Measurements from ENCODE around the gene PCNX3. TPM values are rescaled to one million over a fixed set of nuclear protein-coding genes. Genes with fewer than 3 reads are reported as not detected.

PCNX3 gene
- total RNA-seq (10 to 100 TPM; 13.4 to 17.2 (median 14.8) TPM), polyA plus RNA-seq (10.2 TPM)
- long read RNA-seq, donor 1, partial matches to known transcripts: 17 of 22 reads
- long read RNA-seq, donor 1, other reads (novel, unspliced or antisense): 5 of 22 reads
- long read RNA-seq, donor 2, partial matches to known transcripts: 7 of 9 reads
- long read RNA-seq, donor 2, other reads (novel, unspliced or antisense): 2 of 9 reads
- long read RNA-seq, donor 3, partial matches to known transcripts: 23 of 26 reads
- long read RNA-seq, donor 3, other reads (novel, unspliced or antisense): 2 of 26 reads
- long read RNA-seq, donor 4, partial matches to known transcripts: 4 of 7 reads
- long read RNA-seq, donor 4, other reads (novel, unspliced or antisense): 3 of 7 reads

DNA sequence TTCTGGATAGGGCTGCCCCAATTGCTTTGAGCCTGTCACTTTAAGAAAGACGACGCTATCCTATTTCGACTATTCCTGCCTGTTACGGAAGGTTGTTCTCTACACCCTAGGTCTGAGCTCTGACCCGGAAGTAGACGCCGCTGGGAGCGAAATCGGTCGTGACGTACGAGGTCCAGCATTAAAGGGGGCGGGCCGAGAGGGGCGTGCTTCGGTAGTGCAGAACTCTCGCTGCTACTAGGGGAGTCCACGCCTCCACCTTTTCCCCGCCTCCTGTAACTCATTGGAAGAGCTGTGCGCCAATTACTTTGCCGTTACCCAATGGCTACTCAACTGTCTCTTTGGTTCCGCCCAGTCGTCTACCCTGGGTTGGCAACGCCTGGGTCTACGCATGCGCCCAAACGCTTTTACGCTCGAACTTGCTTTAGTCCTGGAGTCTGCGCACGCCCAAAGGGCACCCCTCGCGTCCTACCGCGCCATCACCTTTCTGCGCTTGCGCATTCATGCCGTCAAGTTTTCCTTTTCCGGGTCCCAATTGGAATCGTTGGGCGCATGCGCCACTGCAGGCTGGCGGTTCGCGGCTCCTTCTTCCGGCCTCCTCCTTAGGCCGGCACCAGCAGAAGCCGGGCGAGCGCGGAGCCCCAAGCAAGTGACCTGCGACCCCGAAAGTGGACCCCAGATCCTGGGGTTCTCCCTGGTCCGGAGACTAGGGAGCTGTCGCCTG is at the start of gene PCNX3:
PCNX3 (plus strand) TSS at position 548 of the 721 bp plus-strand sequence. CDS start 536 bp downstream, outside the sequence.
- Histone ChIP-seq H3K9me3 (ENCODE audit: control insufficient read depth, low read length) (no peaks in the 10 kb centered on the region), H3K27ac (ENCODE audit: low read length) (peak within 1 kb of the TSS; percentile 90), H3K4me1 (ENCODE audit: control insufficient read depth, insufficient read depth, low read length) (peaks cover 3% of the 10 kb centered on the region), H3K4me3 (ENCODE audit: low read length) (peak within 1 kb of the TSS; percentile 91), H3K27me3 (ENCODE audit: control insufficient read depth, insufficient read depth) (no peaks in the 10 kb centered on the region)
- WGBS: under 1% methylated on average over 55 of the region's 55 CpGs
- ATAC-seq: peak; percentile 85 to 90
- peak; percentile 100 for DNase-seq
- intact Hi-C loops (cut with DNase I): no loop called here

DNA sequence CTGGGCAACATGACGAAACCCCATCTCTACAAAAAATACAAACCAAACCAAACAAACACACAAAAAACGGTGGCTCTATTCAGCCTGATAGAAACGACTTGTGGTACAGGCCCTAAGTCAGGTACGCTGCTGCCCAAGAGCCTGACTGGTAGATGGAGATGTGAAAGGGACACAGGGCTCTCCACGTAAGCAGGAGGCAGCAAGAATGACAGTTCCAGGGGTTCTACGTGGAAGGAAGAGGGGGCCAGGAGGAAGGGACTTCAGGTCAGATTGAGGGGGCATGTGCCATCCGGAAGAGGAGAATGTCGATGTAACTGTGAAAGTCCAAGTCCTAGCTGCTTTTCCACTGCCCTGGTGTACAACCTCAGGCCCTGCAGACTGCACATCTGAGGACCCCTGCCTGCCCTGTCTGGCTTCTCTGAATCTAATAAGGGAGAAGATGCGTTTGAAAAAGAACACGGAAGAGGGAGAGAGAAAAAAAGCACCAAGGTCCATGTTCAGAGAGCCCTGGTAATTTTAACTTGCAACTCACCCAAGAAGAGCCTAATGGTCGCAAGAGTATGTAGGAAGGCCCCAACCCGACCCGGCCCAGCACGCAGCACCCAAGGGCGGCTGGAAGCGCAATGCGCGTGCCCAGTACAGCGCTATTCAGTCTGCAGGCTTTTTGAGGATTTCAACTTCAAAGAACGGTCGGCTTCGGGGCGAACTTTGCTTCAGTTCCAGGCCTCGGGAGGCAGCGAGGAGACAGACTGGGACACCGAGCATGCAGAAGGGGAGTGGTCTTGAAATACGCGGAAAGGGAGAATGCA is 46.2 kb upstream of the PCNX3 start:
- ATAC-seq (peak; percentile 4 to 6), DNase-seq (peak in 1 of 3 donors; percentile 11)
- 9% methylated on average over 28 of the region's 28 CpGs for WGBS
- intact Hi-C loops (cut with DNase I): no loop called here
- Histone ChIP-seq H3K4me3 (ENCODE audit: low read length) (peak overlapping the region; percentile 69), H3K27me3 (ENCODE audit: control insufficient read depth, insufficient read depth) (no peaks in the 10 kb centered on the region), H3K4me1 (ENCODE audit: control insufficient read depth, insufficient read depth, low read length) (peaks cover 12% of the 10 kb centered on the region), H3K9me3 (ENCODE audit: control insufficient read depth, low read length) (no peaks in the 10 kb centered on the region), H3K27ac (ENCODE audit: low read length) (peak overlapping the region; percentile 94)

- H3K27ac ChIP-seq (ENCODE audit: low read length): peak within 1 kb of the TSS; percentile 94
- WGBS: under 1% methylated on average over 89 of the region's 89 CpGs
- H3K4me3 ChIP-seq (ENCODE audit: low read length): peak within 1 kb of the TSS; percentile 69
- intact Hi-C loops (cut with DNase I): no loop called here
- no peaks in the 10 kb centered on the region for H3K9me3 ChIP-seq (ENCODE audit: control insufficient read depth, low read length)
- H3K4me1 ChIP-seq (ENCODE audit: control insufficient read depth, insufficient read depth, low read length): peaks cover 12% of the 10 kb centered on the region
- H3K27me3 ChIP-seq (ENCODE audit: control insufficient read depth, insufficient read depth): no peaks in the 10 kb centered on the region
- DNase-seq (peak; percentile 99), ATAC-seq (peak; percentile 89 to 90)
These were observed 45.3 kb upstream of the PCNX3 start, which contains the start of gene ZNRD2 for GRCh38 chr11:65569973-65570918. ZNRD2 (plus strand) TSS chr11:65570477; CDS start chr11:65570492, 15 bp downstream.

- peaks cover 12% of the 10 kb centered on the region for H3K4me1 ChIP-seq (ENCODE audit: control insufficient read depth, insufficient read depth, low read length)
- no peak overlapping the region for H3K4me3 ChIP-seq (ENCODE audit: low read length)
- intact Hi-C loops (cut with DNase I): no loop called here
- WGBS: 76% methylated on average over 9 of the region's 9 CpGs
- no peaks in the 10 kb centered on the region for H3K27me3 ChIP-seq (ENCODE audit: control insufficient read depth, insufficient read depth)
- DNase-seq (peak in 1 of 3 donors; percentile 51), ATAC-seq (no peak)
- no peak overlapping the region for H3K27ac ChIP-seq (ENCODE audit: low read length)
- no peaks in the 10 kb centered on the region for H3K9me3 ChIP-seq (ENCODE audit: control insufficient read depth, low read length)
These were observed 44.2 kb upstream of the PCNX3 start for GRCh38 chr11:65571420-65571819.

DNA sequence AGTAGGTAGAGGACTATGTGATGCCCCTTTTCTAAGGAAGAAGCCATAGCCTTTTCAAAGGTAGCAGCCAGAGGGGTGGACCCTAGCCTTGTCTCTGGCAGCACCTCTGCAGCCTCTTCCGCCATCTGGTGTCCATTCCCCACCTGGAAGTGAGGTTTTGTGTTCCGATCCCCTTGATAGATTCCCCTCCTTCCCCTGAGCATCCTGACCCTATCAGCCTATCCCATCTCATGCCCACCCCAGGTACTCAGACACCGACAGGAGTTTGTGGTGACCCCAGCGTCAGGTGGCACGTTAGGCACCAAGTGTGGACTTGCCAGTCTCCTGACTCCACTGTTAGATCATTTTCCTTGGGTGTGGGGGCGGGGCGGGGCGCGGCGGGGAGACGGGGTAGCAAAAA is 43.6 kb upstream of the PCNX3 start:
- H3K4me3 ChIP-seq (ENCODE audit: low read length): peak overlapping the region; percentile 84
- H3K27me3 ChIP-seq (ENCODE audit: control insufficient read depth, insufficient read depth): no peaks in the 10 kb centered on the region
- H3K27ac ChIP-seq (ENCODE audit: low read length): peak overlapping the region; percentile 52
- peaks cover 15% of the 10 kb centered on the region for H3K4me1 ChIP-seq (ENCODE audit: control insufficient read depth, insufficient read depth, low read length)
- no peak for DNase-seq
- H3K9me3 ChIP-seq (ENCODE audit: control insufficient read depth, low read length): no peaks in the 10 kb centered on the region
- intact Hi-C loops (cut with DNase I): no loop called here
- WGBS: 7% methylated on average over 11 of the region's 11 CpGs
- no peak for ATAC-seq

GRCh38 chr11:65572356-65573051 is 43.1 kb upstream of the PCNX3 start, which contains the start of gene FAM89B:
FAM89B (plus strand) TSS chr11:65572538; CDS start chr11:65572670, 132 bp downstream.
- Histone ChIP-seq H3K27ac (ENCODE audit: low read length) (peak within 1 kb of the TSS; percentile 75), H3K4me1 (ENCODE audit: control insufficient read depth, insufficient read depth, low read length) (peaks cover 17% of the 10 kb centered on the region), H3K27me3 (ENCODE audit: control insufficient read depth, insufficient read depth) (no peaks in the 10 kb centered on the region), H3K4me3 (ENCODE audit: low read length) (peak within 1 kb of the TSS; percentile 84), H3K9me3 (ENCODE audit: control insufficient read depth, low read length) (no peaks in the 10 kb centered on the region)
- intact Hi-C loops (cut with DNase I): no loop called here
- peak; percentile 94 to 98 (median 97) for DNase-seq
- under 1% methylated on average over 86 of the region's 86 CpGs for WGBS
- peak; percentile 13 to 27 for ATAC-seq

GRCh38 chr11:65573391-65574079 is 42.0 kb upstream of the PCNX3 start:
- H3K27me3 ChIP-seq (ENCODE audit: control insufficient read depth, insufficient read depth): no peaks in the 10 kb centered on the region
- peak overlapping the region; percentile 69 for H3K27ac ChIP-seq (ENCODE audit: low read length)
- intact Hi-C loops (cut with DNase I): no loop called here
- H3K9me3 ChIP-seq (ENCODE audit: control insufficient read depth, low read length): no peaks in the 10 kb centered on the region
- H3K4me1 ChIP-seq (ENCODE audit: control insufficient read depth, insufficient read depth, low read length): peaks cover 19% of the 10 kb centered on the region
- H3K4me3 ChIP-seq (ENCODE audit: low read length): peak overlapping the region; percentile 84
- DNase-seq: peak; percentile 50 to 76 (median 68)
- 28% methylated on average over 22 of the region's 22 CpGs for WGBS
- ATAC-seq: no peak

DNA sequence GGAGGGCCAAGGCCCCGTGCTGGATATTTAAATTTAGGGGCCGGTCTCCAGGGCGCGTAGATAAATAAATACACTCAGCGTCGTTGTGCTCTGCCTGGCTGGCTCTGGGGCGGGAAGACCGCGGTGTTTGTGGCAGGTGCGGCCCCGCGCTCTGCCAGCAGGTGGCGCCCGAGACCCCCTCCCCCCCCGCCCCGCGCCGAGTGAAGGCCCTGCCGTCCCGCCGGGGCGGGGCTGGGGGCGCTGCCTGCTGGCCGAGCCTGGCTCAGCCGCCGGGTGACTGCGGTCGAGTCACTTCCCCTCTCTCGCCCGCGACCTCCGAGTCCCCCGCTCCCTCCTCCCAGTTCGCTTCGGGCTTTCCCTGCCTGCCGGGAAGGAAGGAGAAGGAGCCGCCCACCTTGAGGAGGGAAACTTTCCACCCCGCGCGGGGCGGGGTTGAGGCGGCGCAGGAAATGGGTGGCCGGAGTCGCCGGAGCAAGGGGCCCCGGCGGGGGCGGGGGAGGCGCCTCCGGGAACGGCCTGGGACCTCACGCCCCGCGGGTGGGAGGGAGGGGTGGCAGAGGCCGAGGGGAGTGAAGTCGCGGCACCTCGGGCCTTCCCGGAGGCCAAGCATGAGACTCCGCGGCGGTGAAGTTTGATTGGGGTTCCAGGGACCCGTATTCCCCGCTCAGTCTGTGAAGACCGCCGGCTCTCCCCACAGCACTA is 41.3 kb upstream of the PCNX3 start:
- H3K9me3 ChIP-seq (ENCODE audit: control insufficient read depth, low read length): no peaks in the 10 kb centered on the region
- ATAC-seq (peak; percentile 70 to 72), DNase-seq (peak; percentile 98)
- peak overlapping the region; percentile 84 for H3K4me3 ChIP-seq (ENCODE audit: low read length)
- intact Hi-C loops (cut with DNase I): no loop called here
- peaks cover 14% of the 10 kb centered on the region for H3K4me1 ChIP-seq (ENCODE audit: control insufficient read depth, insufficient read depth, low read length)
- peak overlapping the region; percentile 73 for H3K27ac ChIP-seq (ENCODE audit: low read length)
- WGBS: 1% methylated on average over 67 of the region's 67 CpGs
- H3K27me3 ChIP-seq (ENCODE audit: control insufficient read depth, insufficient read depth): no peaks in the 10 kb centered on the region
